ENCODE data around the gene EXOC4.

The EXOC4 gene

GRCh38 chr7:133423618-133424017, 170.7 kb downstream of the EXOC4 start:
- no peak for TF ChIP-seq CTCF (IDR thresholded peaks at IDR 0.05; ENCODE audit: low read depth, low read length)
- no peak for DNase-seq (ENCODE audit: low read depth in 2 of 2)
- no peak overlapping the region for H3K4me3 ChIP-seq (replicated peaks in 1 of 2; ENCODE audit: low read depth in 2 of 2, low read length in 2 of 2)

- H3K4me3 ChIP-seq (replicated peaks in 1 of 2; ENCODE audit: low read depth in 2 of 2, low read length in 2 of 2) = no peak overlapping the region
- DNase-seq (ENCODE audit: low read depth in 2 of 2) = no peak
- no peak for TF ChIP-seq CTCF (IDR thresholded peaks at IDR 0.05; ENCODE audit: low read depth, low read length)
Measured at GRCh38 chr7:133428326-133428725, 175.4 kb downstream of the EXOC4 start.

- no peak for TF ChIP-seq CTCF (IDR thresholded peaks at IDR 0.05; ENCODE audit: low read depth, low read length)
- no peak for DNase-seq (ENCODE audit: low read depth in 2 of 2)
- H3K4me3 ChIP-seq (replicated peaks in 1 of 2; ENCODE audit: low read depth in 2 of 2, low read length in 2 of 2) = no peak overlapping the region
Measured at GRCh38 chr7:133428876-133429275, 176.0 kb downstream of the EXOC4 start.

- no peak for TF ChIP-seq CTCF (IDR thresholded peaks at IDR 0.05; ENCODE audit: low read depth, low read length)
- DNase-seq (ENCODE audit: low read depth in 2 of 2) = peak; percentile 38 to 51
- no peak overlapping the region for H3K4me3 ChIP-seq (replicated peaks in 1 of 2; ENCODE audit: low read depth in 2 of 2, low read length in 2 of 2)
Measured at GRCh38 chr7:133429371-133429770, 176.5 kb downstream of the EXOC4 start.

GRCh38 chr7:133431134-133431724, 178.4 kb downstream of the EXOC4 start:
- no peak overlapping the region for H3K4me3 ChIP-seq (replicated peaks in 1 of 2; ENCODE audit: low read depth in 2 of 2, low read length in 2 of 2)
- DNase-seq (ENCODE audit: low read depth in 2 of 2) = no peak
- no peak for TF ChIP-seq CTCF (IDR thresholded peaks at IDR 0.05; ENCODE audit: low read depth, low read length)

GRCh38 chr7:133433165-133433812, 180.4 kb downstream of the EXOC4 start:
- no peak overlapping the region for H3K4me3 ChIP-seq (replicated peaks in 1 of 2; ENCODE audit: low read depth in 2 of 2, low read length in 2 of 2)
- no peak for TF ChIP-seq CTCF (IDR thresholded peaks at IDR 0.05; ENCODE audit: low read depth, low read length)
- DNase-seq (ENCODE audit: low read depth in 2 of 2) = no peak

Data from cardiac fibroblast (primary cell).